DMS 273 (cell line): ENCODE data around the gene ZBTB38.

Experiments used
- DNase-seq: peaks from one replicate; lab custom pipeline; 2025; ENCODE audit not compliant: unreplicated experiment; lab: John Stamatoyannopoulos, UW

ZBTB38 gene

GRCh38 chr3:141368062-141368924 lies at the start of gene ZBTB38:
TSS of gene ZBTB38 (plus strand) at chr3:141368504. CDS start at chr3:141442389, 73,885 bp downstream.
- no peak for DNase-seq

- no peak for DNase-seq
Measured at GRCh38 chr3:141320399-141321108, 47.8 kb upstream of the ZBTB38 start.

- no peak for DNase-seq
Measured at GRCh38 chr3:141321109-141321497, 47.2 kb upstream of the ZBTB38 start.

- DNase-seq: no peak
Measured at GRCh38 chr3:141323936-141324704, 44.2 kb upstream of the ZBTB38 start.

GRCh38 chr3:141326123-141326522 lies 42.2 kb upstream of the ZBTB38 start:
- DNase-seq: no peak

GRCh38 chr3:141326626-141327025 lies 41.7 kb upstream of the ZBTB38 start:
- DNase-seq: no peak

GRCh38 chr3:141328286-141329166 lies 39.8 kb upstream of the ZBTB38 start:
- DNase-seq: no peak

- DNase-seq: no peak
Measured at GRCh38 chr3:141330235-141330634, 38.1 kb upstream of the ZBTB38 start.

GRCh38 chr3:141330718-141331376 lies 37.5 kb upstream of the ZBTB38 start:
- no peak for DNase-seq

- DNase-seq: no peak
Measured at GRCh38 chr3:141331377-141332318, 36.7 kb upstream of the ZBTB38 start.

- no peak for DNase-seq
Measured at GRCh38 chr3:141332416-141332815, 35.9 kb upstream of the ZBTB38 start.

- no peak for DNase-seq
Measured at GRCh38 chr3:141333836-141334626, 34.3 kb upstream of the ZBTB38 start.

GRCh38 chr3:141334627-141335250 lies 33.6 kb upstream of the ZBTB38 start:
- DNase-seq: no peak

- no peak for DNase-seq
Measured at GRCh38 chr3:141335531-141336061, 32.7 kb upstream of the ZBTB38 start.

- DNase-seq: no peak
Measured at GRCh38 chr3:141336672-141337522, 31.4 kb upstream of the ZBTB38 start.

- no peak for DNase-seq
Measured at GRCh38 chr3:141337523-141337854, 30.8 kb upstream of the ZBTB38 start.

- no peak for DNase-seq
Measured at GRCh38 chr3:141337991-141338390, 30.3 kb upstream of the ZBTB38 start.
